DND-41 (cell line): ENCODE data around the gene THBD.

Experiments used
- CTCF ChIP-seq: IDR thresholded peaks from 2 replicates; pipeline ENCODE4 v1.5.1; 2012; ENCODE audit warnings: borderline replicate concordance, low read length, moderate library complexity, mild to moderate bottlenecking; ENCODE audit not compliant: poor library complexity, severe bottlenecking; ENCODE audit errors: extremely low read depth
- EZH2 ChIP-seq: IDR thresholded peaks from 3 replicates; pipeline ENCODE4 v1.6.1; 2012; ENCODE audit warnings: borderline replicate concordance, low read depth, mild to moderate bottlenecking, moderate library complexity, low read length, inconsistent platforms; ENCODE audit not compliant: severe bottlenecking

- TF ChIP-seq CTCF (no peak), EZH2 (no peak)
These were observed 53.5 kb downstream of the THBD start for GRCh38 chr20:22995923-22996322.
